Islet of Langerhans (tissue), 1 donor: ENCODE results near the gene ETFA.

Experiments
- FAIRE-seq: peaks from one replicate; lab custom pipeline; 2011; peaks lifted over from hg19 to GRCh38; lab: Jason Lieb, UNC

ETFA gene

GRCh38 chr15:76340198-76340802, 29.0 kb upstream of the ETFA start:
- FAIRE-seq = no peak

GRCh38 chr15:76339305-76340197, 28.3 kb upstream of the ETFA start:
- no peak for FAIRE-seq

- FAIRE-seq = no peak
Observed at GRCh38 chr15:76338486-76339304, 27.4 kb upstream of the ETFA start.

- FAIRE-seq = no peak
Observed at GRCh38 chr15:76337696-76338485, 26.6 kb upstream of the ETFA start.

GRCh38 chr15:76337059-76337695, 25.9 kb upstream of the ETFA start:
- no peak for FAIRE-seq

GRCh38 chr15:76336254-76337058, 25.2 kb upstream of the ETFA start, which contains the start of gene ISL2:
Gene ISL2, plus strand, starts transcription at chr15:76336773. Its CDS starts 111 bp downstream, at chr15:76336884.
- FAIRE-seq = no peak

- no peak for FAIRE-seq
Observed at GRCh38 chr15:76335307-76336253, 24.3 kb upstream of the ETFA start.

GRCh38 chr15:76334438-76335306, 23.4 kb upstream of the ETFA start:
- FAIRE-seq = no peak

GRCh38 chr15:76333720-76334437, 22.6 kb upstream of the ETFA start:
- no peak for FAIRE-seq

GRCh38 chr15:76333309-76333708, 22.0 kb upstream of the ETFA start:
- FAIRE-seq = no peak

- no peak for FAIRE-seq
Observed at GRCh38 chr15:76332796-76333195, 21.5 kb upstream of the ETFA start.

- FAIRE-seq = no peak
Observed at GRCh38 chr15:76330080-76330680, 18.9 kb upstream of the ETFA start.

GRCh38 chr15:76328958-76329357, 17.7 kb upstream of the ETFA start:
- no peak for FAIRE-seq

GRCh38 chr15:76328106-76328696, 16.9 kb upstream of the ETFA start:
- FAIRE-seq = no peak

GRCh38 chr15:76327191-76328105, 16.2 kb upstream of the ETFA start:
- FAIRE-seq = no peak

GRCh38 chr15:76325704-76326103, 14.4 kb upstream of the ETFA start:
- FAIRE-seq = no peak
